ENCODE data around the gene RFX2. TPM values are rescaled to one million over a fixed set of nuclear protein-coding genes. Genes with fewer than 3 reads are reported as not detected.

RFX2 gene
- total RNA-seq, 4 donors from 2014 or later: 25.5 to 49.9 (median 32.8) TPM

DNA sequence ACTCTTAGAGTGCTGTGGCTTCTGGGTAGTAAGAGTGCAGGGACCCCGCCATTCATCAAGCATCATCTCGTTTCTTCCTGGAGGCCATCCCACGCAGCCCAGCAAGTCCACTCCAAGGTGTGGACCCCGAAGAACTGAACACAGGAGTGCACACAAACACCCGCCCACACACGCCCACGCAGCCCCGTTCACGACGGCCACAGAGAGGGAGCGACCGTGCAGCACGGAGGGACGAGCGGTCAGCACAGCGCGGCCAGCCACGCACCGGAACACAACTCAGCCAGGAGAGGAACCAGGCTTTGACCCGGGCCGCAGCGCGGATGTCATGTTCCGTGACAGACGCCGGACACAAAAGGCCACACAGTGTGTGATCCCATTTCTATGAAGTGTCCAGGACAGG, 114.2 kb downstream of the RFX2 start:
- no peak for DNase-seq (ENCODE audit: extremely low spot score)
- H3K4me3 ChIP-seq: no peak overlapping the region
- no peak overlapping the region for H3K27ac ChIP-seq (replicated peaks in 1 of 4)
- intact Hi-C loops (cut with DNase I): loop anchor here (5.0 kb wide), 1 partner anchor 36 kb away; no protein-coding TSS in a partner anchor
- no peaks in the 10 kb centered on the region for H3K9me3 ChIP-seq
- H3K27me3 ChIP-seq: peaks cover 0 to 3% (median 0%) of the 10 kb centered on the region in 4 donors
- peaks cover 25 to 87% (median 58%) of the 10 kb centered on the region in 4 donors for H3K36me3 ChIP-seq
- TF ChIP-seq, protein P1, sequence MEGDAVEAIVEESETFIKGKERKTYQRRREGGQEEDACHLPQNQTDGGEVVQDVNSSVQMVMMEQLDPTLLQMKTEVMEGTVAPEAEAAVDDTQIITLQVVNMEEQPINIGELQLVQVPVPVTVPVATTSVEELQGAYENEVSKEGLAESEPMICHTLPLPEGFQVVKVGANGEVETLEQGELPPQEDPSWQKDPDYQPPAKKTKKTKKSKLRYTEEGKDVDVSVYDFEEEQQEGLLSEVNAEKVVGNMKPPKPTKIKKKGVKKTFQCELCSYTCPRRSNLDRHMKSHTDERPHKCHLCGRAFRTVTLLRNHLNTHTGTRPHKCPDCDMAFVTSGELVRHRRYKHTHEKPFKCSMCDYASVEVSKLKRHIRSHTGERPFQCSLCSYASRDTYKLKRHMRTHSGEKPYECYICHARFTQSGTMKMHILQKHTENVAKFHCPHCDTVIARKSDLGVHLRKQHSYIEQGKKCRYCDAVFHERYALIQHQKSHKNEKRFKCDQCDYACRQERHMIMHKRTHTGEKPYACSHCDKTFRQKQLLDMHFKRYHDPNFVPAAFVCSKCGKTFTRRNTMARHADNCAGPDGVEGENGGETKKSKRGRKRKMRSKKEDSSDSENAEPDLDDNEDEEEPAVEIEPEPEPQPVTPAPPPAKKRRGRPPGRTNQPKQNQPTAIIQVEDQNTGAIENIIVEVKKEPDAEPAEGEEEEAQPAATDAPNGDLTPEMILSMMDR (IDR thresholded peaks at IDR 0.05): no peak
- no peak for TF ChIP-seq POLR2A (IDR thresholded peaks at IDR 0.05; ENCODE audit: low read depth)
- TF ChIP-seq EP300 (IDR thresholded peaks at IDR 0.05): no peak
- H3K4me1 ChIP-seq: peaks cover 17 to 26% (median 23%) of the 10 kb centered on the region in 4 donors
- WGBS: 93% methylated on average over 13 of the region's 26 CpGs

DNA sequence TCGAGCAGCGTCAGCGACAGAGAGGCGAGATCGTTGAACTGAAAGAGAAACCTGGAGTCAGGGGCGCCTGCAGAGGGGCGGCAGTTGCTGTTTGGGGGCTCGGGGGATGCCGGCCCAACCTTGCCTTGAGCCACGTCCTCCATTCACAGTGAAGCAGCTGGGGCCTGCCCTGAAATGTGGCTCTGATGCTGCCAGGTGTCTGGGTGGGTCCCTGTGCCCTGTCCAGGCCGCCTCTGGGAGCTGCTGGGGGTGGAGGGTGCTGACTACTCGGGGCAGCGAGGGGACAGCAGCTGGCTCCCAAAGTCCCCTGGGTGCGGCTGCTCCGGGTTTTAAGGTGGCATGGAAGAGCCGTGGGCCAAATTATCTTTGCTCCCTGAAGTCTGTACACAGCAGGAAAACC, 114.7 kb downstream of the RFX2 start:
- no peak overlapping the region for H3K4me3 ChIP-seq
- no peak overlapping the region for H3K27ac ChIP-seq (replicated peaks in 1 of 4)
- H3K4me1 ChIP-seq: peaks cover 17 to 28% (median 23%) of the 10 kb centered on the region in 4 donors
- intact Hi-C loops (cut with DNase I): loop anchor here (5.0 kb wide), 1 partner anchor 37 kb away; no protein-coding TSS in a partner anchor
- 94% methylated on average over 8 of the region's 16 CpGs for WGBS
- H3K9me3 ChIP-seq: no peaks in the 10 kb centered on the region
- H3K27me3 ChIP-seq: peaks cover 0 to 3% (median 0%) of the 10 kb centered on the region in 4 donors
- no peak for TF ChIP-seq EP300 (IDR thresholded peaks at IDR 0.05)
- peaks cover 20 to 83% (median 53%) of the 10 kb centered on the region in 4 donors for H3K36me3 ChIP-seq
- DNase-seq (ENCODE audit: extremely low spot score): no peak

DNA sequence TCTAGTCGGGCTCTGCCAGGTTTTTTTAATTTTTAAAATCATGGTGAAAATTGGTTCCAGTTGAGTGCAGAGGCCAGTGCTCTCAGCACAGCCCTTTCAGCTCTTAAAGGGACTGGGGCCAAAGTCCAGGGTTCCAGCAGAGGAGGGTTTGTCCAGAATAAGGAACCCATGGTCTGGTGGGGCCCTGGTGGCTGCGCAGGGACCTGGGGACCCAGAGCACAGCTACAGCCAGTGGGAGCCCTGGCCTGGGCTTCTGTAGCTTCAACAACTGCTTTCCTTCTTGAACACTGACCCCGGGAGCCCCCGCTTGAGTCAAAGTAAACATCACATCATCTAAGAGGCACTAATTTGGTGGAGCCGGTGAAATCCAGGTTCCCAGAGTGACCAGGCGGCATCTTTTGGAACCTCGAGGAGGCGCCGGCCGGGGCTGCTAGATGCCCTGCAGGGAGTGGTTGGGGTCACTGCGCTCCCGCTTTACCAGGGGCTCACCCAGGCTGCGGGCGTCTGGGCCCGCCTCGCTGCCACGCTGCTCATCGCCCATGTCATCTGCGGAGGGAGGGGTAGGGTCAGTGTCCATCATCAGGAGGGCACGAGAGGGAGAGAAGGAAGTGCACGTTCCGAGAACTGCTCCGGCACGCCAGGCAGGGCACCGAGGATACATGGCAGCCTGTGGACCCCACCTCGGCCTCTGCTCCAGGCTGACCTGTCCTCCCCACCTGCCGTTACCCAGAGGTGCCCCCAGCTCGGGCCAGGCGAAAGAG, 115.7 kb downstream of the RFX2 start:
- no peak for DNase-seq (ENCODE audit: extremely low spot score)
- peaks cover 10 to 72% (median 43%) of the 10 kb centered on the region in 4 donors for H3K36me3 ChIP-seq
- intact Hi-C loops (cut with DNase I): loop anchor here (5.0 kb wide), 1 partner anchor 38 kb away; no protein-coding TSS in a partner anchor
- peak overlapping the region in 1 of 4 donors; percentile 2 for H3K4me3 ChIP-seq
- peak overlapping the region; percentile 55 to 71 (median 68) for H3K27ac ChIP-seq (replicated peaks in 1 of 4)
- H3K27me3 ChIP-seq: peaks cover 0 to 3% (median 0%) of the 10 kb centered on the region in 4 donors
- 55% methylated on average over 5 of the region's 29 CpGs for WGBS
- no peaks in the 10 kb centered on the region for H3K9me3 ChIP-seq
- TF ChIP-seq, protein P1 (IDR thresholded peaks at IDR 0.05): no peak
- TF ChIP-seq POLR2A (IDR thresholded peaks at IDR 0.05; ENCODE audit: low read depth) (no peak), EP300 (IDR thresholded peaks at IDR 0.05) (no peak), POLR2AphosphoS5 (IDR thresholded peaks at IDR 0.05) (no peak)
- peaks cover 17 to 36% (median 26%) of the 10 kb centered on the region in 4 donors for H3K4me1 ChIP-seq

DNA sequence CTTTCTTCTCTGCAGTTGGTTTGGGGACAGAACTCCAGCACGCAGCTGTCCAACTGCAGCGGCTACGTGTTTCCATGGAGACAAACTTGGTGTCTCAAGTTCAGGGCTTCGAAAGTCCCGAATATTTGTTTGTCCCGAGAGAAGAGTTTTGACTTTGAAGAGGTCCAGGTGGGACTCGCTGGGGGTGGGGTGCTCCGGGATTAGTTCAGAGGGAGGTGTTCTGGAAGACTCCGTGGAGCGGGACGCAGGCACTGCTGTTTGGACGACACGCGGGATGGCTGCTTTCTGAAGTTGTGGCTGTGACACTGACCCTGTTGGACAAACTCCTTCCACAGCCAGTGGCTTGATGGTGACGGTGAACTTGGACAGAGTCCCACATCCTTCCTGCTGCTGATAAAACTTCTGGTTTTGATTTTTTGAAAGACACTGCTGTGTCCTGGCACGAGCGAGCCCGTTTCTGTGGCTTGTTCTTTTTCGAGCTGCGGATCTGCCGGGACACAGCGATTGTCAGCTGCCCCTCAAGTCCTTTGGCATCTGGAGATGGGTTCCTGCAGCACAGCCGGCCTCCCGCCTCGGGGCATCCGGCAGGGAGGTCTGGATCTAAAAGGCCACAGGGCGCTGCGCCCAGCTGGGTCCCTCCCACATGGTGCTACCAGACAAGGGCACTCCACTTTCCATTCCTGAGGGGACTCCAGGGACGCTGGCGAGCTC, 116.5 kb downstream of the RFX2 start:
- peak overlapping the region; percentile 2 to 35 (median 6) for H3K4me3 ChIP-seq
- TF ChIP-seq, protein P1 (IDR thresholded peaks at IDR 0.05): no peak
- no peak for TF ChIP-seq EP300 (IDR thresholded peaks at IDR 0.05)
- no peak for TF ChIP-seq POLR2AphosphoS5 (IDR thresholded peaks at IDR 0.05)
- TF ChIP-seq POLR2A (IDR thresholded peaks at IDR 0.05; ENCODE audit: low read depth): no peak
- peaks cover 17 to 36% (median 26%) of the 10 kb centered on the region in 4 donors for H3K4me1 ChIP-seq
- DNase-seq (ENCODE audit: extremely low spot score): no peak
- peak overlapping the region; percentile 55 to 71 (median 68) for H3K27ac ChIP-seq (replicated peaks in 1 of 4)
- H3K36me3 ChIP-seq: peaks cover 2 to 65% (median 36%) of the 10 kb centered on the region in 4 donors
- WGBS: 47% methylated on average over 20 of the region's 30 CpGs
- intact Hi-C loops (cut with DNase I): no loop called here
- no peaks in the 10 kb centered on the region for H3K9me3 ChIP-seq
- H3K27me3 ChIP-seq: peaks cover 0 to 3% (median 0%) of the 10 kb centered on the region in 4 donors

DNA sequence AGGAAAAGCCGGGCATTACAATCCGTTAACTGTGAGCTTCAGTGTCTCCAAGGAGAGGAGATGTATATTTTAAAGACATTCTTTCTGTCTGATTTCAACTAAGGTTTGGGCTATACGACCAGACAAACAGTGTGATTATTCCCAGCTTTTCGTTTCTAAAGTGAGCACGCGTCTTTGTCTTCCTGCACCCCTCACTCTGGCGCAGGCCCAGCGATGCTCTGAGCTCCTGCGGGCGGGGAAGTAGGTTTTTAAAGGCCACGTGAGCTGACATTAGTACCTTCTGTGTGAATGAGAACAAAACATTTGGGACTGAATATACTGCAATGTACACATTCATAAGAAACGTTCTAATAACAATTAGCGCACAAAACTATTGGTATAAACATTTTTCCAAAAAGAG, 117.1 kb downstream of the RFX2 start:
- peaks cover 0 to 59% (median 33%) of the 10 kb centered on the region in 4 donors for H3K36me3 ChIP-seq
- intact Hi-C loops (cut with DNase I): no loop called here
- WGBS: 53% methylated on average over 13 of the region's 13 CpGs
- H3K9me3 ChIP-seq: no peaks in the 10 kb centered on the region
- peak overlapping the region in 1 of 4 donors; percentile 4 for H3K4me3 ChIP-seq
- peaks cover 17 to 39% (median 27%) of the 10 kb centered on the region in 4 donors for H3K4me1 ChIP-seq
- DNase-seq (ENCODE audit: extremely low spot score): no peak
- TF ChIP-seq EP300 (IDR thresholded peaks at IDR 0.05) (no peak), POLR2AphosphoS5 (IDR thresholded peaks at IDR 0.05) (no peak)
- peaks cover 0 to 3% (median 0%) of the 10 kb centered on the region in 4 donors for H3K27me3 ChIP-seq
- peak overlapping the region; percentile 55 to 71 (median 70) for H3K27ac ChIP-seq (replicated peaks in 1 of 4)
